ENCODE results near the gene PPP1R11.
"Not testable (repeated sequence)": the region's sequence is repeated elsewhere in the genome, so short reads cannot be mapped to it uniquely, and the experiment has no call there.

Gene PPP1R11

GRCh38 chr6:30066577-30067459 lies at the start of gene PPP1R11:
Gene PPP1R11 (plus strand): TSS chr6:30067198. CDS start chr6:30067411, 213 bp downstream.
- DNase-seq (ENCODE audit: low read depth, low spot score) = peak; percentile 98

GRCh38 chr6:30019819-30020218 lies 47.2 kb upstream of the PPP1R11 start:
- no peak for DNase-seq (ENCODE audit: low read depth, low spot score)

- no peak for DNase-seq (ENCODE audit: low read depth, low spot score)
Measured at GRCh38 chr6:30020626-30021025, 46.4 kb upstream of the PPP1R11 start.

GRCh38 chr6:30022189-30022588 lies 44.8 kb upstream of the PPP1R11 start:
- no peak for DNase-seq (ENCODE audit: low read depth, low spot score)

- DNase-seq (ENCODE audit: low read depth, low spot score) = not testable (repeated sequence)
Measured at GRCh38 chr6:30022712-30023111, 44.3 kb upstream of the PPP1R11 start.

GRCh38 chr6:30025186-30025585 lies 41.8 kb upstream of the PPP1R11 start:
- DNase-seq (ENCODE audit: low read depth, low spot score) = no peak

- no peak for DNase-seq (ENCODE audit: low read depth, low spot score)
Measured at GRCh38 chr6:30029588-30029987, 37.4 kb upstream of the PPP1R11 start.

- DNase-seq (ENCODE audit: low read depth, low spot score) = no peak
Measured at GRCh38 chr6:30031381-30031780, 35.6 kb upstream of the PPP1R11 start.

GRCh38 chr6:30033440-30033839 lies 33.6 kb upstream of the PPP1R11 start:
- not testable (repeated sequence) for DNase-seq (ENCODE audit: low read depth, low spot score)

GRCh38 chr6:30035784-30036183 lies 31.2 kb upstream of the PPP1R11 start:
- DNase-seq (ENCODE audit: low read depth, low spot score) = no peak

GRCh38 chr6:30037182-30037788 lies 29.7 kb upstream of the PPP1R11 start:
- DNase-seq (ENCODE audit: low read depth, low spot score) = no peak

GRCh38 chr6:30041221-30041620 lies 25.8 kb upstream of the PPP1R11 start:
- no peak for DNase-seq (ENCODE audit: low read depth, low spot score)

- no peak for DNase-seq (ENCODE audit: low read depth, low spot score)
Measured at GRCh38 chr6:30041821-30042220, 25.2 kb upstream of the PPP1R11 start.

GRCh38 chr6:30042476-30042875 lies 24.5 kb upstream of the PPP1R11 start:
- DNase-seq (ENCODE audit: low read depth, low spot score) = no peak

- DNase-seq (ENCODE audit: low read depth, low spot score) = no peak
Measured at GRCh38 chr6:30042914-30043313, 24.1 kb upstream of the PPP1R11 start.

- DNase-seq (ENCODE audit: low read depth, low spot score) = no peak
Measured at GRCh38 chr6:30043744-30044143, 23.3 kb upstream of the PPP1R11 start.

GRCh38 chr6:30044630-30045029 lies 22.4 kb upstream of the PPP1R11 start:
- DNase-seq (ENCODE audit: low read depth, low spot score) = no peak

GRCh38 chr6:30047220-30047619 lies 19.8 kb upstream of the PPP1R11 start:
- DNase-seq (ENCODE audit: low read depth, low spot score) = no peak

- no peak for DNase-seq (ENCODE audit: low read depth, low spot score)
Measured at GRCh38 chr6:30053682-30054081, 13.3 kb upstream of the PPP1R11 start.

GRCh38 chr6:30055513-30055912 lies 11.5 kb upstream of the PPP1R11 start:
- DNase-seq (ENCODE audit: low read depth, low spot score) = no peak

- no peak for DNase-seq (ENCODE audit: low read depth, low spot score)
Measured at GRCh38 chr6:30060606-30061091, 6.3 kb upstream of the PPP1R11 start.

- peak; percentile 69 for DNase-seq (ENCODE audit: low read depth, low spot score)
Measured at GRCh38 chr6:30061092-30061857, 5.7 kb upstream of the PPP1R11 start, which contains the start of gene POLR1H. Gene POLR1H (plus strand): TSS chr6:30061265. CDS start chr6:30061525, 260 bp downstream.

Data from activated naive CD8-positive, alpha-beta T cell treated with anti-CD3 and anti-CD28 coated beads, Interleukin-2, amount 50 U/mL, for 16 hours (primary cell).